HG02852 (cell line): Measurements from ENCODE around the gene PRKCE.

Experiments used
- ATAC-seq: cut with Tn5 transposase; IDR thresholded peaks from one replicate; pipeline ENCODE4 v1.9.1; 2021; ENCODE audit warnings: mild to moderate bottlenecking, moderate library complexity; ENCODE audit not compliant: unreplicated experiment

PRKCE gene

DNA sequence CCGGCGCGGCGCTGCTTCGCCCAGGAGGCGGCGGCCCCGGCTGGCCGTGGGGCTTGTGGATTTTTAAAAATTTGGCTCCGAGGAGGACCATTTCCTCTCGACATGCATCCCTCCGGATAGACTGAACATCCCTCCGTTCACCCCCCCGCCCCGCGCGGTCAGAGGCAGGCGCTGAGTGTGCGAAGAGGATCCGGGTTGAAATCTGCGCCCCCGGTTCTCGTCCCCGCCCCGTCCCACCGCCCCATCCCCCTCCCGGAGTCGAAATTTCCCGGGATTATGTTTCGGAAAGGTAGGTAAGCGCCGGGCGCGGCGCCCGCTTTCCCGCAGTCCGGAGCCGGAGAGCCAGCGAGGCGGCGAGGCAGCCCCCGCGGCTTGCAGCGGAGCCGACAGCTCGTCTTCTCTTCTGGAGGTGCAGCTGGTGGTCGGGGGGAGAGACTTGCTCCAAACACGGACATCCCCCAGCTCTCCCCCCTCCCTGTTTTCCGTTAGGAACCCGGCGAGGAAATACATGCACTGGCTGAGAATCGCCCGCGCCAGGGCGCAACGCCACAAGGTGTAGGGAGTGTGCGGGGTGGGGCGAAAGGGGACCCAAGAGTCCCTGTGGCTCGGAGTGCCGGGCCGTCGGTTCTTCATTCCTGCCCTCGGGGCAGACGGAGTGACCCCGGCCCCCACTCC, at the start of gene PRKCE:
Gene PRKCE, plus strand, starts transcription at position 261 of the 675 bp plus-strand sequence.
- peak; percentile 26 for ATAC-seq

DNA sequence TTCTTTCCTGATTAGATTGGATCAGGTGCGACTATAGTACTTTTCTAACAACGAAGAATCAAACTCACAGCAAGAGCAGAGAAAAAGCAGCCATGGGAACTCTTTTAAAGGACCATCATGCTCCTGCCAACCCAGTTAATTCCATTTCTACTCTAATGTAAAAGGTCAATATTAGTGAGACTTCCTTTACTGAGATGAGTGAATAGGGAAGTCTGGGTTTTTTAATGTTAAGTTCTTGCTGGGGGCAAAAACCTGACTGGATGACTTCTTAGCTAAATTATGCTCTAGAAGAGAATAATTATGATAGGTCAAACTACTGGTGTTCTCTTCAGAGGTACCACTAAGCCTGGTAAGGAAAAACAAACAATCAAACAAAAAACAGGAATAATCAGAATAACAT, 48.9 kb upstream of the PRKCE start:
- ATAC-seq, result no peak

DNA sequence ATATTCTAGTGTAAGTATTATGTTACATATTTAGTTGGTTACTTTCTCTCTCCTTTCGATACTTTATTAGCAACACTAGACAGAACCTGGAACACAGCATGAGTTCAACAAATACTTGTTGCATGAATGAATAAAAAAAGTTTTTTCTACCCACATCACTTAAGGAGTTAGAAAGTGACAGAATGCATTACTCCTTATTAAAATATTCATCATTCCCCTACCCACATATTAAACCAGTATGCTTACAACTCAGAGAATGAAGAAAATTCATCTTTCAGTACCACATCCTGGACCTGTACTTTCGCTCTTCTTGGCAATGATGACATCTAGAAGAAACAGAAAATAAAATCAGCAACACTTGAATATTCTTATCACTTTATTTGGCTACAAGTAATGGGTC, 46.4 kb upstream of the PRKCE start:
- no peak for ATAC-seq

DNA sequence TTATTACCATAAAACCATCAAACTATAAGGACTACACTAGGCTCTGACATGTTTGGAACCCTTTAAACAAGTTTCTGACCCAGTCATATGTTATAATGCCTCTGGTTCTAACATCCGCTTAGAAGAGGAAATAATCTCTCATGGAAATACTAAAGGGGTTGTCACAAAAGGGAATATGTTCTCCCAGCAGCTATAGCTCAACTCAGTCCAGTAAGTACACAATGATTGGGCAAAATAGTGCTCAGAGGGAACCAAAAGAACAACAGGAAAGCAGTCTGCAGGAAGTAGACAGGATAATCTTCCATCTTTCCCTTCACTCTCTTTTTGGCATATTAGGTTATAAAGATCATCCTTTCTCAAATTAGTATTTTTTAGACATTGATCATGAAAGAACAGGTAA, 44.7 kb upstream of the PRKCE start:
- no peak for ATAC-seq

DNA sequence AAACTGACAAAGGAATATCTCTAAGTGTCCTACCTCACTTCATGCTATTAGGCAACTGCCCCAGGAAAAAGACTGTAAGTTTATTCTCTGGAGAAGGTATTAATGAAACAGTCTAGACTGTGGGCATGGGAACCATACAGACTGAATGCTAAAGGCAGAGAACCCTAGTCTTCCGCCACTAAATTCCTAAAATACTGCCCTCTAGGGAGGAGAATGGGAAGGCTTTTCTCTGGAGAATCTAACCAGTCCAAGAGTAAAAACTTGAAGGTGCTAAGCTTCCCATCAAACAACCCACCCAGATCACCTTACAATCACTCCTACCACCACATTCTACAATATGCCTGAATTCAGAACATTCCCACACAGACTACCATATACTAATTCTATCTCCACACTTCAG, 43.8 kb upstream of the PRKCE start:
- ATAC-seq, result no peak

DNA sequence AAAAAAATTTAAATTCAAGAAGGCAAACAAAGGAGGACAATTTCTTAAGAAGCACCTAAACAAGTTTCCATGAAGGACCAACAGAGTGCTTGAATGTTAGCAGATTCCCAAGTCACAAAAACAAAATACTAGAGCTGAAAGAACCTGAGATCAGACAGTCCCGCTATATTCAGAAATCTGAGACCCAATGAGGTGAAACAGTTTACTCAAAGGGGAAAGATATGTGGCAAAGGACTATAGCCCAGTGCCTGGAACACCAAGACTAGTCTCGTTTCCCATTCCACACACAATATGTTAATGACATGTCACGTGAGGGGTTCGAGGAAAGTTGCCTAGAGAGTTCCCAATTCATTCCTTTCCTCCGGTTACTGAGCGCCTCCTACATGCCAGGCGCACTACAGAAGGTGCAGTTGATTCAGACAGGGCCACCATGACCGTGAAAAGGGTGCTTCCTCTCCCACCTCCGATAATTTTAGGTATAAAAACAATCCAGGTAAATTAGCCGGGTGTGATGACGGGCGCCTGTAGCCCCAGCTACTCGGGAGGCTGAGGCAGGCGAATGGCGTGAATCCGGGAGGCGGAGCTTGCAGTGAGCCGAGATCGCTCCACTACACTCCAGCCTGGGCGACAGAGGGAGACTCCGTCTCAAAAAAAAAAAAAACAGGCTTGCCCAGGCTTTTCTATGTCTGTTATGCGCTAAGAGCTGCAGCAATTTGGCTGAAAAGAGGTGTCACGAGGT, 41.0 kb upstream of the PRKCE start:
- peak; percentile 42 for ATAC-seq

DNA sequence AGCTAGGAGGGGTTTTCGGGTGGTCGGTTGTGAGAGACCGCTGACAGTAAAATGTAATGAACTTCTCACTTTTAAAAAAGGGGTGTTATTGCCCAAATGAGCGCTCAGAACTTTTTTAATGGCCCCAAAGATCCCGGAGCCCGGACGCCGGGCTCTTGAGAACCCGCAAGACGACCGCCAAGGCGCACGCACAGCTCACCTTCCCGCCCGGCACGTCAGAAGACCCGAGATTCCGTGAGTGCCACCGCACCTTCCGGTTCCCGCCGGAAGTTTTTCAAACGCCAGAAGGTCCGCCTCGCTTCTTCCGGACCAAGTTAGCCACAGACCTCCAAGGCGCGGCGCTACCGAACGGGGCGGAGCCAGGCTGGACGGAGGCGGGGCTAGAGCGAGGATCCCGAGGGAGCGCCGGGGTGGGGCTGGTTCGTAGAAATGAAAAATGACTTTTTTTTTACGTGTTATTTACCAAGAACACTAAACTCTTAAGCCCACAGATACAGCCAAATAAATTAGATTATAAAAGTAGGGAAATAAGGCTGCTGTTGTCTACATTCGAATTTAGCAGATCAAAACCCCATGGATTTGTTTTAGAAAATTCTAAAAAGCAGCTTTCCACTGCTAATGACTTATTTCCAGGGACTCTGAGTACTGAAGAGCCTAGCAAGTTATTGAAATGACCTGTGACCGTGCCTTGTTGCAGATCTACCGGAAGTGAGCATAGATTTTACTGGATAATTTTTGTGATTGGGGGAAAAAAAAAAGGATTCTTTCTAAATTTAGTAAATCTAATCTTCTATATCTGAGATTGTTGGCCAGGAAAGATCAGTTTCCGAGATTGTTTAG, 40.2 kb upstream of the PRKCE start, which contains the start of gene SRBD1:
Gene SRBD1, minus strand, starts transcription at position 248 of the 840 bp plus-strand sequence. CDS start 5,826 bp downstream, outside the sequence.
- ATAC-seq, result peak; percentile 92

DNA sequence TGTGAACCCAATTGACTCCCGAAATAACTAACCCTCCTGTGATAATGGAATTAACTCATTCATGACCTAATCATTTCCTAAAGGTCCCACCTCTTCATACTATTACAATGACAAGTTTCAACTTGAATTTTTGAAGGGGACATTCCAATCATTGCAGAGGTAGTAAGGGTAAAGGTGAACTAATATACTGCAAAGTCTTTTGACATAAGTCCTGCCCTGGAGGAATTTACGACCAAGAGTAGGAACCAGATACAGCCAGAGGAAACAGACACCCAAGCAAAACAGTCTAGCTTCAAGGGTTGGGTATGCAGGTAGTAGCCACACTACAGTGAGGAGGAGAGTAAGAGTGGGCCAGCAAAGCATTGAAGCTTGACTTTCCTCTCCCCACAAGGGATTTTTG, 39.2 kb upstream of the PRKCE start:
- ATAC-seq, result no peak

DNA sequence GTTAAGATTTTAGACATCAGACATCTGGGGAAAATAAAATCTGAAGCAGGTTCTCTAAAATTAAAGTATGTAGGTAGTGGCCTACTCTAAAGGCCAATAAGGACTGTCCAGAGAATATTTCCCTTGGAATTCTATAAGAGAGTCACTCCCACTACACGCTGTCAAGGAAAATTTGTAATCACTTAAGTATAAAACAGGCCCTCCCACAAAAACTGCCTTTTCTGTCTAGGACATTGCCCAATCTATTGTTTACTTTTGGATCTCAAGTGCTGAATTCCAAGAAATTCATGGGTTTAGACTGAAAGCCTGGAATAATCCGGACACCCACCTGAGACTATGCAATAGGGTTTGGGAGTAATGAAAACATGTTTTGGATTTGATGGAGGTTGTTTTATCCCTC, 38.7 kb upstream of the PRKCE start:
- no peak for ATAC-seq

DNA sequence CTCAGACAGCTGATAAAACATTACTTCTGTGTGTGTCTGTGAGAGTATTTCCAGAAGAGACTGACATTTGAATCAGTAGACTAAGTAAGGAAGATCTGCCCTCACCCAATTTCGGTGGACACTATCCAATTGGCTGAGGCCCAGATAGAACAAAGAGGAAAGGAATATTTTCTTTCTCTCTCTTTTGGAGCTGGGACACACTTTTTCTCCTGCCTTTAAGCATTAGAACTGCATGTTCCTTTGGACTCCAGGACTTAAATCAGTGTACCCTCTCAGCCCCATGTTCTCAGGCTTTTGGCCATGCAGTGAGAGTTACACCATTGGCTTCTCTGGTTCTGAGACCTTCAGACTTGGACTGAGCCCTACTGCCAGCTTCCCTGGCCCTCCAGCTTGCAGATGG, 37.1 kb upstream of the PRKCE start:
- no peak for ATAC-seq

DNA sequence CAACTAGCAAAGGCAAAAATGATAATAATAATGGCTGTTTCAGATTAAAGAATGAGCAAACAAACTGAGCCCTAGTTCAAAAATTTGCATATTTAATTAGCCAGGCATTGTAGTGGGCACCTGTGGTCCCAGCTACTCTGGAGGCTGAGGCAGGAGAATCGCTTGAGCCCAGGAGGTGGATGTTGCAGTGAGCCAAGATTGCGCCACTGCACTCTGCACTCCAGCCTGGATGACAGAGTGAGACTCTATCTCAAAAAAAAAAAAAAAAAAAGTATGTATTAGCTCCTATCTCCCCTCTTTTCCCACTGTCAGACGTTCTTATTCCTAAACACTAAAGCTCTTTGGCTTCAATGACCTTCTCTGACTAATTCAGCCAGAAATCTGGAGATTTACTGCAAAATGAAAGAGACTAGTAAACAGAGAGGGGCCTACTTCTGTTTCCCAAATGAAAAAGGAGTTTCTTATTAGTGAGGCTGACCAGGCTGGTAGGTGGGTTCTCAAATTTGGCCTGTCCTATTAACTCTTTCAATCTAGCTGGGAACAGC, 36.5 kb upstream of the PRKCE start:
- ATAC-seq, result no peak

DNA sequence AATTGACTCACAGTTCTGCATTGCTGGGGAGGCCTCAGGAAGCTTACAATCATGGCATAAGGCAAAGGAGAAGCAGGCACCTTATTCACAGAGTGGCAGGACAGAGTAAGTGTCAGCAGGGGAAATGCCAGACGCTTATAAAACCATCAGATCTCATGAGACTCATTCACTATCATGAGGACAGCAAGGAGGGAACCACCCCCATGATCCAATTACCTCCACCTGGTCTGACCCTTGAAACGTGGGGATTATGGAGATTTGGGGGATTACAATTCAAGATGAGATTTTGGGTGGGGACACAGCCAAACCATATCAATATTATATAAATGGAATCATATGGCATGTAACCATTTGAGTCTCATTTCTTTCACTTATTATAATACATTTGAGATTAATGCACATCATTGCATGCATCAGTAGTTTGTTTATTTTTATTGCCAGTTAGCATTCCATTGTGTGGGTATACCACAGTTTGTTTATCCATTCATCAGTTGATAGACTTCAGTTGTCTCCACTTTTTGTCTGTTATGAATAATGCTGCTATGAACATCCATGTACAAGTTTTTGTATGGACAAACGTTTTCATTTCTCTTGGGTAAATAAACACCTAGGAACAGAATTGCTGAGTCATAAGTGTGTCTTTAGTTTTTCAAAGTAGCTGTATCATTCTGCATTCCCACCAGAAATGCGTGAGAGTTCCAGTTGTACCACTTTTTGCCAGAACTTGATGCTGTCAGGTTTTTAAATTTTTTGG, 34.6 kb upstream of the PRKCE start:
- ATAC-seq, result no peak

DNA sequence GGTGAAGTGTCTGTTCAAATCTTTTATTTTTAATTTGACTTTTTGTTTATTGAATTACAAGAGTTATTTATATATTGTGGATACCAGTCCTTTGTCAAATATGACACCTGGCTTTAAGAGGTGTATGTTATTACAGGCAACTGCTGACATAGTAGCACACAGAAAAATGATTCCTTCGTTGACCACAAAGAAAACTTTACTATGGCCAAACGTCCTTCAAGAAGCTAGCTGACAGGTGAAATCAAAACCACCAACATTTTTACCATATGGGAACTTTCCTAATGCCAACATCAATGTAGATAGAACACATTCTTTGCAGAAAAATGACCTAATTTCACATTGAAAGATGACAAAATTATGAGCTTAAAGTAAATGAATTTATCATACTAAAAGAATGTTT, 34.0 kb upstream of the PRKCE start:
- ATAC-seq, result no peak

DNA sequence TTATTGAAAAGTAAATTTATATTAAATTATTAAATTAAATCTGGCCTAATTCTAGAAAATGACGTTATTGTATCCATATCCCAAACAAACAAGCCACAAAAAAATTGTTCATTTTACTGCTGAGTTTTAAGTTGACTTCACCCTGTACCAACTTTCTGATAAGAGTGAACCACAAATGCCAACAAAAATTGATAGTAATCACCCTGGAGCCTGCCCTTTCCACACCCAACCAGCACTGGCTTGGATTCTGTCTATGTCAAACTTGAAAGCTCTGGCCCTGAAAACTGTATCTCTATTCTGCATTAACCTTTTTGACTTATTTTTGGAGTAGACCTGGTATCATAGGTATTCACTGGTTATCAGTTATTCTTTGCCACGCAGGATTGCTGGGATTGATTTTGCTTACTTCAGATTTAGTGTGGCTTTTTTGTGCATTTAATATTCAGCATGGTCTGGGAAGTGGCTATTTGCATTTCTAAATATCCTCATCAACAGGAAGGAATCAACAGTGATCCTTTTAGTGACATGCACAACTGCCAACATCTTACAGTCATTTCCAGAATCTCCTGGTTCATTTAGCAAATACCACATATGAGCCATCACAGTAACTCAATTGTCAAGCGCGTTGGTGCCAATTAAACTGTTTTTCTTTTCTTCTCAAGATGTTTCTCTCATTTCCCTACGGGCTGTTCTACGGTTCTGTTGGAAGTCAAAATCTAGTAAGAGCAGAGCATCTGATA, 29.0 kb upstream of the PRKCE start:
- ATAC-seq, result no peak

DNA sequence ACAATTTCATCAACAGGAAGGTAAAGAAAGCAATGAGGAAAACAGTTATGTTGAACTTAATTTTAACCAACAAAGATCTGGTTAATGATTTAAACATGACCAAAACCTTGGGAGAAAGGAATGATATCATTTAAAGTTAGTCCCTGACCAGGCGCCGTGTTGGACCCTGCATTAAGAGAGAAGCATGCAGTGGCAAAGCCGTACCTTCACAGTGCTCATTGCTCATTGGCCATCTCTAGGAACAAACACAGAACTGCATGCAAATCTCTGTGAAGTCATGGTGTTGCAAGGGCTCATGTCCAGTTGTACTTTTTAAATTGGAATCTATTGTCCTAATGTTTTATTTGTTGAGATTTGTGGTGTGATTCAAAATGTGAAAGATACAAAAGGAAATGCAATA, 28.4 kb upstream of the PRKCE start:
- ATAC-seq, result no peak

DNA sequence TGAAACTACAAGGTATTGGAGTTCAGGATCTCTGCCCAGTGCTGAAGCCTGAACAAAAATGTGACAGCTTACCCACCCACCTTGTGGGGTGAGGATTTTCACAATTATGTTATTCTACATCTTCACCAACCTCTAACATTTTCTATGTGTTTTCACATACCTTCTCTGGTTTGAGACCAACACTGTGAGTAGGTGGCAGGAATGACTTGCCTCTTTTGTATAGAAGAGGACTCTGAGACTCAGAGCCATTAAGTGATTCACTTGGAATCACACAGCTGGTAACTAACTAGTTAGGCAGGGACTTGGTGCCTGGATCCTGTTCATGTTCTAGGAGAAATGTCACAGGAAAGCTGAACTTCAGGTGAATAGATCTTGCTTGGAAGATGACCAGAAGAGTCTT, 25.7 kb upstream of the PRKCE start:
- no peak for ATAC-seq

DNA sequence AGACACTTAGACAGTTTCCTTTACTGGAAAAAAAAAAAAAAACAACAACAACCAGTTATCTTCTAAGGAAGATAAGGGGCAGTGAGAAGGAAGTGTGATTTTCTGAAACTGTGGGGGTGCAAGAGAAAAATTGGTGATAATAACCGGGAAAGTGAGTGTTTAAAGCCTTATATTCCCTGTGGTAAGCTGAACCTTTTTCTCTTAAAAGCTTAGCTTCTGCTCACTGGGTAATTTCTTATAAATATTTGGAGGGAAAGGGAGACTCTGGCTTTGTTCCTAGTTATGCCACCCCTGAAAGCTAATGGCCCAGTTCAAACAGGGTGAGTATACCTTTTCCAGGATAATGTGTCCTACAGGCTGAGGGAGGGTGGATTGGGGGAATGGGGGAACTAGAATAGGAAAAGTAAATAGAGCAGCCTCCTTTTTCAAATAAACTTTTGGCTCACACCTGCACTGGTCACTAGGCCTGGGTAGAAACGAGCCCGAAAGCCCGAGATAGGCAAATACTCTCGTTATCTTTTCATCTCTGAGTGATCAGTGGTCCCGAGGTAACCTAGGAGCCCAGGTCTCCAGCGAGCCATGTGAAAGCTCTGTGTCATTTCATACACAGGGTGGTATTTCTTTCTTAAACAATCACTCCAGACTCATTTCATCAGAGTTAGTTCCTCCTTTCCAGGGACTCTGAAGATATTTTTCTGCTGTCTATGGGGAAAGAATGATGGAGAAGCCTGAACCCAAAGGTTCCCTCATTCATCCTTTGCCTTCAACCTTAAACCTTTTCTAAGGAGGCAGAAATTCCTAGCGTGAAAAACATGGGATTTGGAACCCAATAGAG, 24.9 kb upstream of the PRKCE start:
- ATAC-seq, result no peak

DNA sequence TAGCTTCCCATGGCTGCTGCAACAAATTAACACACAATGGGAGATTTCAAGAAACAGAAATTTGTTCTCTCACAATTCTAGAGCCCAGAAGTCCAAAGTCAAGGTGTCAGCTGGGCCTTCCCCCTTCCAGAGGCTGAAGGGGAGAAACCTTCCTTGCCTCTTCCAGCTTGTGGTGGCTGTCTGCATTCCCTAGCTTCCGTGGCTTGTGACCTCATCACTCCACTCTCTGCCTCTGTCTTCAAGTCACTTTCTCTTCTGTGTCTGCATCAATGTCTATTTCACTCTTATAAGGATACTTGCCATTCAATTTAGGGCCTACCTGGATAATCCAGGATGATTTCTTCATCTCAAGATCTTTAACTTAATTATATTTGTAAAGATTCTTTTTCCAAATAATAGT, 23.6 kb upstream of the PRKCE start:
- no peak for ATAC-seq

DNA sequence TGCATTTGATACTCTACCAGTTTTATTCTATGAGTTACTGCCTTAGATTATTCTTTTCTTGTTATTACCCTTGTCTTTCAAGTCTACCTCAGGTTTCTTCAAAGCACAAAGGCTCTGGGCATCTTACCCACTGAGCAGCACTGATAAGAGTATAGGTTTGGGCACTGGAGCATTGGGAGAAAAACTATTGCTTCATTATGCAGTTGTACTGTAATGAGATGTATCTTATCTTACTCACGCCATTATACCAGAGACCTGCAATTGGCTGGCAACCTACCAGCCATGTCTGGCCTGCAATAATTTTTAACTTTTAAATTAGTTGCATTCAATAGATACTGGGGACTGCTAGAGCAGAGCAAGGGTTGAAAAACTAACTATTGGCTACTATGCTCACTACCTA, 21.5 kb upstream of the PRKCE start:
- ATAC-seq, result no peak
